Peyer's patch (tissue), 4 donors: ENCODE measurements around the gene DHFR2. TPM values are rescaled to one million over a fixed set of nuclear protein-coding genes. Genes with fewer than 3 reads are reported as not detected.
A peak's percentile ranks its signal among the peaks of the same experiment; 100 is the strongest.

Experiments
- DNase-seq, 3 donors: peaks; one replicate each; pipeline ENCODE4 v3.0.0-alpha.2; 2017 to 2019
- H3K27ac ChIP-seq, 4 donors: fragments of 200-600 bp; sonication (generic); one replicate each; pipeline ENCODE4 v1.5.1; 2016 to 2019
- H3K27me3 ChIP-seq, 2 donors: fragments of 200-600 bp; sonication (generic); one replicate each; pipeline ENCODE4 v1.5.1; 2019
- H3K36me3 ChIP-seq, 3 donors: fragments of 200-600 bp; sonication (generic); one replicate each; pipeline ENCODE4 v1.5.1; 2016 to 2019
- H3K4me1 ChIP-seq, 4 donors: fragments of 200-600 bp; sonication (generic); one replicate each; pipeline ENCODE4 v1.5.1; 2016 to 2019
- H3K4me3 ChIP-seq, 4 donors: fragments of 200-600 bp; sonication (generic); 1 replicate in 3 of 4; 2 replicates in 1 of 4; pipeline ENCODE4 v1.5.1; 2016 to 2019; ENCODE audit warnings: mild to moderate bottlenecking in 1 of 4
- H3K9me3 ChIP-seq, 4 donors: fragments of 200-600 bp; sonication (generic); one replicate each; pipeline ENCODE4 v1.5.1; 2016 to 2019; ENCODE audit warnings: mild to moderate bottlenecking in 1 of 4
- CTCF ChIP-seq, 6 experiments: fragments of 450-650 bp in 4 of 6; fragments of 200-600 bp in 2 of 6; sonication (generic) in 1 of 6; IDR thresholded peaks; one replicate each; pipeline ENCODE4 v1.5.1; 2017 to 2019; ENCODE audit warnings: antibody characterized with exemption in 6 of 6, mild to moderate bottlenecking in 3 of 6, moderate library complexity in 1 of 6
- POLR2A ChIP-seq, 2 donors: fragments of 450-650 bp; IDR thresholded peaks; one replicate each; pipeline ENCODE4 v1.5.1; 2017; ENCODE audit warnings: antibody characterized with exemption in 2 of 2, mild to moderate bottlenecking in 2 of 2, moderate library complexity in 2 of 2
- total RNA-seq, 4 donors: library from RNA; depleted of rRNA; stranded (reverse); fragments of >200 nt; gene quantifications; one replicate each; pipeline ENCODE4 v1.1.0, GENCODE V29; 2016

DHFR2 gene
- total RNA-seq, 4 donors from 2014 or later = 5.2 to 10.0 (median 6.0) TPM

- H3K4me3 ChIP-seq = no peak overlapping the region
- TF ChIP-seq CTCF (IDR thresholded peaks at IDR 0.05) (no peak), POLR2A (IDR thresholded peaks at IDR 0.05) (no peak)
- peaks cover 0 to 10% (median 0%) of the 10 kb centered on the region in 3 donors for H3K36me3 ChIP-seq
- H3K27me3 ChIP-seq = no peaks in the 10 kb centered on the region
- DNase-seq = no peak
- H3K9me3 ChIP-seq = no peaks in the 10 kb centered on the region
- H3K4me1 ChIP-seq = no peaks in the 10 kb centered on the region
- H3K27ac ChIP-seq = no peak overlapping the region
These were observed 19.4 kb downstream of the DHFR2 start for GRCh38 chr3:94043285-94043684.

- Histone ChIP-seq H3K27ac (no peak overlapping the region), H3K36me3 (no peaks in the 10 kb centered on the region), H3K4me3 (no peak overlapping the region), H3K9me3 (no peaks in the 10 kb centered on the region), H3K27me3 (no peaks in the 10 kb centered on the region), H3K4me1 (no peaks in the 10 kb centered on the region)
- peak in 4 of 6 experiments; percentile 39 to 60 (median 48) for TF ChIP-seq CTCF (IDR thresholded peaks at IDR 0.05)
- no peak for TF ChIP-seq POLR2A (IDR thresholded peaks at IDR 0.05)
- no peak for DNase-seq
These were observed 25.7 kb downstream of the DHFR2 start for GRCh38 chr3:94036909-94037507.

GRCh38 chr3:94028093-94028837 is 34.5 kb downstream of the DHFR2 start, which contains the start of gene STX19:
Gene STX19, minus strand, starts transcription at chr3:94028597. Its CDS starts 13,328 bp downstream, at chr3:94015269.
- Histone ChIP-seq H3K4me3 (peak within 1 kb of the TSS in 3 of 4 donors; percentile 13 to 47 (median 46)), H3K27me3 (no peaks in the 10 kb centered on the region), H3K36me3 (no peaks in the 10 kb centered on the region), H3K27ac (peak within 1 kb of the TSS in 3 of 4 donors; percentile 46 to 78 (median 65)), H3K9me3 (no peaks in the 10 kb centered on the region), H3K4me1 (no peaks in the 10 kb centered on the region)
- no peak for DNase-seq
- TF ChIP-seq CTCF (IDR thresholded peaks at IDR 0.05) (no peak), POLR2A (IDR thresholded peaks at IDR 0.05) (peak; percentile 42 to 76)

- TF ChIP-seq CTCF (IDR thresholded peaks at IDR 0.05) (peak in 1 of 6 experiments; percentile 8), POLR2A (IDR thresholded peaks at IDR 0.05) (no peak)
- DNase-seq = no peak
- Histone ChIP-seq H3K4me3 (peak overlapping the region in 2 of 4 donors; percentile 46 to 47), H3K27ac (peak overlapping the region in 3 of 4 donors; percentile 25 to 78 (median 65)), H3K27me3 (no peaks in the 10 kb centered on the region), H3K4me1 (no peaks in the 10 kb centered on the region), H3K36me3 (no peaks in the 10 kb centered on the region), H3K9me3 (no peaks in the 10 kb centered on the region)
These were observed 36.1 kb downstream of the DHFR2 start for GRCh38 chr3:94026623-94027022.

- no peak for TF ChIP-seq CTCF (IDR thresholded peaks at IDR 0.05)
- TF ChIP-seq POLR2A (IDR thresholded peaks at IDR 0.05) = no peak
- Histone ChIP-seq H3K36me3 (no peaks in the 10 kb centered on the region), H3K9me3 (no peaks in the 10 kb centered on the region), H3K27ac (peak overlapping the region in 3 of 4 donors; percentile 25 to 78 (median 65)), H3K4me1 (no peaks in the 10 kb centered on the region), H3K27me3 (no peaks in the 10 kb centered on the region), H3K4me3 (peak overlapping the region in 1 of 4 donors; percentile 4)
- peak in 1 of 3 donors; percentile 48 for DNase-seq
These were observed 38.3 kb downstream of the DHFR2 start for GRCh38 chr3:94024385-94024784.
